HepG2 (cell line): ENCODE results near the gene TBCE. TPM values are rescaled to one million over a fixed set of nuclear protein-coding genes. Genes with fewer than 3 reads are reported as not detected.
A peak's percentile ranks its signal among the peaks of the same experiment; 100 is the strongest.

Experiments
- CREM ChIP-seq, 2 experiments: sonication (generic) in 1 of 2; formaldehyde crosslinking in 1 of 2; IDR thresholded peaks; 2 replicates each; pipeline versions ENCODE4 v1.4.0 to v1.6.1; 2016 to 2020; ENCODE audit warnings: antibody characterized with exemption in 1 of 2, mild to moderate bottlenecking in 1 of 2, missing genetic modification reagents in 1 of 2
- EHMT2 ChIP-seq: fragments of 200-600 bp; sonication (generic); IDR thresholded peaks from 2 replicates; pipeline ENCODE4 v1.7.0; 2017; ENCODE audit warnings: antibody characterized with exemption, low read depth, low read length, borderline replicate concordance
- ETV5 ChIP-seq: IDR thresholded peaks from 2 replicates; pipeline ENCODE4 v1.6.1; 2018; ENCODE audit warnings: missing biosample characterization, missing genetic modification reagents, inconsistent platforms, borderline replicate concordance
- HNRNPH1 ChIP-seq: fragments of 200-400 bp; formaldehyde crosslinking; optimal IDR thresholded peaks from 2 replicates; pipeline ENCODE3; 2017; ENCODE audit warnings: mild to moderate bottlenecking, low read depth, low read length
- HOMEZ ChIP-seq: IDR thresholded peaks from 2 replicates; pipeline ENCODE4 v1.6.1; 2016; ENCODE audit warnings: low read depth
- MED1 ChIP-seq: sonication (generic); formaldehyde crosslinking; IDR thresholded peaks from 2 replicates; pipeline ENCODE4 v1.4.0; 2020; ENCODE audit warnings: missing genetic modification reagents
- MEIS2 ChIP-seq: sonication (generic); formaldehyde crosslinking; IDR thresholded peaks from 2 replicates; pipeline ENCODE4 v1.9.0; 2021; ENCODE audit warnings: mild to moderate bottlenecking, missing genetic modification reagents
- MLX ChIP-seq: IDR thresholded peaks from 2 replicates; pipeline ENCODE4 v1.6.1; 2016
- NCOA1 ChIP-seq: sonication (generic); formaldehyde crosslinking; IDR thresholded peaks from 2 replicates; pipeline ENCODE4 v1.9.0; 2021; ENCODE audit warnings: missing genetic modification reagents
- NCOA5 ChIP-seq: sonication (generic); formaldehyde crosslinking; IDR thresholded peaks from 2 replicates; pipeline ENCODE4 v1.4.0; 2020; ENCODE audit warnings: missing genetic modification reagents
- PCBP1 ChIP-seq: fragments of 200-400 bp; formaldehyde crosslinking; IDR thresholded peaks from 2 replicates; pipeline ENCODE4 v1.6.1; 2017; ENCODE audit warnings: mild to moderate bottlenecking, low read depth, low read length, borderline replicate concordance
- THAP11 ChIP-seq: IDR thresholded peaks from 2 replicates; pipeline ENCODE4 v1.6.1; 2016; ENCODE audit warnings: missing biosample characterization, missing genetic modification reagents
- THRA ChIP-seq: sonication (generic); formaldehyde crosslinking; IDR thresholded peaks from 2 replicates; pipeline ENCODE4 v1.4.0; 2020; ENCODE audit warnings: missing genetic modification reagents, borderline replicate concordance
- ZFP36L2 ChIP-seq: sonication (generic); formaldehyde crosslinking; IDR thresholded peaks from 2 replicates; pipeline ENCODE4 v1.4.0; 2020; ENCODE audit warnings: missing genetic modification reagents
- ZFX ChIP-seq: sonication (generic); formaldehyde crosslinking; IDR thresholded peaks from 2 replicates; pipeline ENCODE4 v1.4.0; 2020; ENCODE audit warnings: mild to moderate bottlenecking, low read depth, missing genetic modification reagents, moderate library complexity
- ZNF121 ChIP-seq: sonication (generic); formaldehyde crosslinking; IDR thresholded peaks from 2 replicates; pipeline ENCODE4 v1.5.0; 2020; ENCODE audit warnings: mild to moderate bottlenecking, missing genetic modification reagents
- ZNF367 ChIP-seq: sonication (generic); formaldehyde crosslinking; IDR thresholded peaks from 2 replicates; pipeline ENCODE4 v1.4.0; 2020; ENCODE audit warnings: missing genetic modification reagents, borderline replicate concordance
- ZNF496 ChIP-seq: sonication (generic); formaldehyde crosslinking; IDR thresholded peaks from 2 replicates; pipeline ENCODE4 v1.8.1; 2023; ENCODE audit warnings: mild to moderate bottlenecking, moderate library complexity, missing genetic modification reagents; ENCODE audit not compliant: insufficient replicate concordance
- ZNF501 ChIP-seq: sonication (generic); formaldehyde crosslinking; IDR thresholded peaks from 2 replicates; pipeline ENCODE4 v1.5.1; 2020; ENCODE audit warnings: mild to moderate bottlenecking, moderate library complexity, missing genetic modification reagents
- ZNF503 ChIP-seq: sonication (generic); formaldehyde crosslinking; IDR thresholded peaks from 2 replicates; pipeline ENCODE4 v1.4.0; 2020; ENCODE audit warnings: missing genetic modification reagents
- ZNF878 ChIP-seq: sonication (generic); formaldehyde crosslinking; IDR thresholded peaks from 2 replicates; pipeline ENCODE4 v1.8.1; 2023; ENCODE audit warnings: mild to moderate bottlenecking, missing genetic modification reagents, moderate library complexity
- ZSCAN31 ChIP-seq: sonication (generic); formaldehyde crosslinking; IDR thresholded peaks from 2 replicates; pipeline ENCODE4 v1.5.0; 2020; ENCODE audit warnings: low read depth, mild to moderate bottlenecking, missing genetic modification reagents
- polyA plus RNA-seq, 8 experiments: library from polyadenylated mRNA; depleted of rRNA in 3 of 8; stranded (reverse) in 7 of 8; unstranded in 1 of 8; fragments of >200 nt; fragmentation: Illumina TruSeq in 4 of 8; extraction: Trizol in 4 of 8; gene quantifications; 2 replicates each; pipeline versions ENCODE4 v1.2.1 to v1.2.3, GENCODE V29; 2011 to 2016; ENCODE audit warnings: low read depth in 4 of 8, missing spikeins in 1 of 8, mixed read lengths in 1 of 8; ENCODE audit not compliant: insufficient read depth in 1 of 8
- total RNA-seq, 5 experiments: library from RNA; depleted of rRNA; stranded (reverse); fragments of >200 nt; fragmentation: Illumina TruSeq; extraction: Trizol; gene quantifications; 2 replicates each; pipeline ENCODE4 v1.2.3, GENCODE V29; 2016; ENCODE audit warnings: low read depth in 1 of 5
- TF ChIP-seq, protein P1 (sequence below): sonication (generic); formaldehyde crosslinking; IDR thresholded peaks from 2 replicates; pipeline ENCODE4 v1.4.0; 2020; ENCODE audit warnings: missing genetic modification reagents

Gene TBCE
- total and polyA plus RNA-seq, 2 of the 13 experiments (the other 11 are each of a cell fraction or from before 2014, with no cell fraction given), result 25.6 to 31.1 TPM

- TF ChIP-seq ETV5 (CRISPR knock-in tag), result peak; percentile 70
- no peak for TF ChIP-seq ZNF496 (CRISPR knock-in tag)
- no peak for TF ChIP-seq ZNF878 (CRISPR knock-in tag)
- TF ChIP-seq ZNF367, result no peak
- TF ChIP-seq, protein P1, sequence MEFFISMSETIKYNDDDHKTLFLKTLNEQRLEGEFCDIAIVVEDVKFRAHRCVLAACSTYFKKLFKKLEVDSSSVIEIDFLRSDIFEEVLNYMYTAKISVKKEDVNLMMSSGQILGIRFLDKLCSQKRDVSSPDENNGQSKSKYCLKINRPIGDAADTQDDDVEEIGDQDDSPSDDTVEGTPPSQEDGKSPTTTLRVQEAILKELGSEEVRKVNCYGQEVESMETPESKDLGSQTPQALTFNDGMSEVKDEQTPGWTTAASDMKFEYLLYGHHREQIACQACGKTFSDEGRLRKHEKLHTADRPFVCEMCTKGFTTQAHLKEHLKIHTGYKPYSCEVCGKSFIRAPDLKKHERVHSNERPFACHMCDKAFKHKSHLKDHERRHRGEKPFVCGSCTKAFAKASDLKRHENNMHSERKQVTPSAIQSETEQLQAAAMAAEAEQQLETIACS (CRISPR knock-in tag), result no peak
- TF ChIP-seq MLX (CRISPR knock-in tag), result peak; percentile 68; the same call in 1 of the 2 replicates
- peak; percentile 45; the same call in 1 of the 2 replicates for TF ChIP-seq HOMEZ (CRISPR knock-in tag)
- TF ChIP-seq NCOA1 (CRISPR knock-in tag), result no peak
- TF ChIP-seq THRA (CRISPR knock-in tag), result peak; percentile 84; the same call in 1 of the 2 replicates
- TF ChIP-seq EHMT2, result 0 out of 2 replicates have a peak, but pooled peaks have one; percentile 19
- TF ChIP-seq ZNF503 (CRISPR knock-in tag), result peak; percentile 92
- no peak for TF ChIP-seq NCOA5 (CRISPR knock-in tag)
- no peak for TF ChIP-seq ZFP36L2 (CRISPR knock-in tag)
- TF ChIP-seq ZNF121 (CRISPR knock-in tag), result 0 out of 2 replicates have a peak, but pooled peaks have one; percentile 8
- 0 out of 2 replicates have a peak, but pooled peaks have one; percentile 42 for TF ChIP-seq THAP11
- peak; percentile 12; the same call in 1 of the 2 replicates for TF ChIP-seq ZSCAN31 (CRISPR knock-in tag)
- TF ChIP-seq ZNF501 (CRISPR knock-in tag), result peak; percentile 52; the same call in 1 of the 2 replicates
- TF ChIP-seq PCBP1, result no peak
- TF ChIP-seq MEIS2 (CRISPR knock-in tag), result no peak
- peak; percentile 88 for TF ChIP-seq CREM (IDR thresholded peaks at IDR 0.05)
- TF ChIP-seq CREM (CRISPR knock-in tag; IDR thresholded peaks at IDR 0.05), result no peak
- TF ChIP-seq ZFX (CRISPR knock-in tag), result peak; percentile 46; the same call in 1 of the 2 replicates
- peak; percentile 88 for TF ChIP-seq MED1 (CRISPR knock-in tag)
- no peak for TF ChIP-seq HNRNPH1
Observed at GRCh38 chr1:235409042-235409820, 42.0 kb downstream of the TBCE start (continued).
